K562 treated with DMSO at 1 percent for 12 hours (cell line): Measurements from ENCODE around the gene PNMA6A. TPM values are rescaled to one million over a fixed set of nuclear protein-coding genes. Genes with fewer than 3 reads are reported as not detected.

ENCODE experiments used
- total RNA-seq: library from RNA; unstranded; fragments of 300-600 nt; gene quantifications from 2 replicates; pipeline ENCODE4 v1.2.3, GENCODE V29; 2022; ENCODE audit not compliant: insufficient read depth

Gene PNMA6A
- total RNA-seq: 10.5 and 11.0 TPM in 2 replicates

GRCh38 chrX:153071909-153072583 is at the start of gene PNMA6A:
PNMA6A (plus strand) TSS chrX:153072454; CDS start chrX:153073063, 609 bp downstream.

GRCh38 chrX:153055871-153056749 is 16.1 kb upstream of the PNMA6A start, which contains the start of gene PNMA3:
PNMA3 (plus strand) TSS chrX:153056470; CDS start chrX:153057056, 586 bp downstream.

Other genes starting within 250 kb of the PNMA6A start
- 11.4 and 17.1 TPM in 2 replicates for gene CETN2, start 241.7 kb upstream of the PNMA6A start, total RNA-seq
- gene NSDHL, start 241.4 kb upstream of the PNMA6A start, total RNA-seq: 22.6 and 27.8 TPM in 2 replicates
- gene ZNF185, start 174.4 kb upstream of the PNMA6A start, total RNA-seq: 0.24 and 0.37 TPM in 2 replicates
- gene PNMA5, start 78.3 kb upstream of the PNMA6A start, total RNA-seq: not detected in 2 replicates
- 1.1 and 1.3 TPM in 2 replicates for gene PNMA3, start 16.0 kb upstream of the PNMA6A start, total RNA-seq
- gene MAGEA1, start 106.8 kb downstream of the PNMA6A start, total RNA-seq: 52.7 and 55.8 TPM in 2 replicates
- not detected in 2 replicates for gene PNMA6F, start 249.3 kb downstream of the PNMA6A start, total RNA-seq